Ishikawa (cell line): Measurements from ENCODE around the gene MCF2L.

Source experiments
- CEBPB ChIP-seq: IDR thresholded peaks from 2 replicates; pipeline ENCODE4 v1.6.1; 2012
- CREB1 ChIP-seq: IDR thresholded peaks from 2 replicates; pipeline ENCODE4 v1.6.1; 2012; ENCODE audit warnings: low read depth
- EGR1 ChIP-seq: IDR thresholded peaks from 2 replicates; pipeline ENCODE4 v1.6.1; 2012
- EP300 ChIP-seq: IDR thresholded peaks from 2 replicates; pipeline ENCODE4 v1.6.1; 2012; ENCODE audit warnings: borderline replicate concordance
- FOXM1 ChIP-seq: IDR thresholded peaks from 2 replicates; pipeline ENCODE4 v1.6.1; 2012; ENCODE audit warnings: low read depth, borderline replicate concordance
- NFIC ChIP-seq: IDR thresholded peaks from 2 replicates; pipeline ENCODE4 v1.6.1; 2012
- RAD21 ChIP-seq: IDR thresholded peaks from 2 replicates; pipeline ENCODE4 v1.6.1; 2012; ENCODE audit warnings: low read depth
- TAF1 ChIP-seq: IDR thresholded peaks from 2 replicates; pipeline ENCODE4 v1.6.1; 2012; ENCODE audit warnings: low read depth, mild to moderate bottlenecking
- TCF12 ChIP-seq: IDR thresholded peaks from 2 replicates; pipeline ENCODE4 v1.6.1; 2012; ENCODE audit warnings: low read depth
- TEAD4 ChIP-seq: IDR thresholded peaks from 2 replicates; pipeline ENCODE4 v1.6.1; 2012
- YY1 ChIP-seq: IDR thresholded peaks from 2 replicates; pipeline ENCODE4 v1.6.1; 2012; ENCODE audit warnings: low read depth
- ZBTB7A ChIP-seq: IDR thresholded peaks from 2 replicates; pipeline ENCODE4 v1.6.1; 2012; ENCODE audit warnings: low read depth
- TF ChIP-seq, protein P1 (sequence below): IDR thresholded peaks from 2 replicates; pipeline ENCODE4 v1.6.1; 2012; ENCODE audit warnings: low read depth, mild to moderate bottlenecking
- TF ChIP-seq, protein P2 (sequence below): IDR thresholded peaks from 2 replicates; pipeline ENCODE4 v1.6.1; 2012
- TF ChIP-seq, protein P3 (sequence below): IDR thresholded peaks from 2 replicates; pipeline ENCODE4 v1.6.1; 2012

MCF2L gene

DNA sequence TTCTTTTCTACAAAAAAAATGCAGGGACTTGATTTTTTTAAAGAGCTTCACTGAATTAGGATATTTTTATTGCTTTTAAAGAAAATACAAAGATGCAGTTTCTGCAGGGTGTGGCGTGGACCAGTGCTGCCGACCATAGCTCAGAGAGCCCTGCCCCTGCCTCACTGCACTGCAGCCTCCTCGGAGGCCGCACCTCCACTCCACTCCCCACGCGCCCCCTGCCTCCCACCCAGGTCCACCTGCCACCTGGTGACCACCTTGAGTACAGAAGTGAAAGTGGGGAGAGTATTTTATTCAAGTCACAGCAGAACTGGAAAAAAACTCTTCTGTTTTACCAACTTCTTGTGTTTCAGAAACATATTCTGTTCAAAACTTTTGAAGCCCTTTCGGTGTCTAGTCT, 128.6 kb downstream of the MCF2L start:
- TF ChIP-seq FOXM1 (no peak), EP300 (no peak), CREB1 (no peak), TAF1 (no peak), YY1 (no peak), RAD21 (no peak), CEBPB (no peak), ZBTB7A (no peak), EGR1 (no peak), TCF12 (no peak), NFIC (no peak), TEAD4 (no peak)
- TF ChIP-seq, protein P1, sequence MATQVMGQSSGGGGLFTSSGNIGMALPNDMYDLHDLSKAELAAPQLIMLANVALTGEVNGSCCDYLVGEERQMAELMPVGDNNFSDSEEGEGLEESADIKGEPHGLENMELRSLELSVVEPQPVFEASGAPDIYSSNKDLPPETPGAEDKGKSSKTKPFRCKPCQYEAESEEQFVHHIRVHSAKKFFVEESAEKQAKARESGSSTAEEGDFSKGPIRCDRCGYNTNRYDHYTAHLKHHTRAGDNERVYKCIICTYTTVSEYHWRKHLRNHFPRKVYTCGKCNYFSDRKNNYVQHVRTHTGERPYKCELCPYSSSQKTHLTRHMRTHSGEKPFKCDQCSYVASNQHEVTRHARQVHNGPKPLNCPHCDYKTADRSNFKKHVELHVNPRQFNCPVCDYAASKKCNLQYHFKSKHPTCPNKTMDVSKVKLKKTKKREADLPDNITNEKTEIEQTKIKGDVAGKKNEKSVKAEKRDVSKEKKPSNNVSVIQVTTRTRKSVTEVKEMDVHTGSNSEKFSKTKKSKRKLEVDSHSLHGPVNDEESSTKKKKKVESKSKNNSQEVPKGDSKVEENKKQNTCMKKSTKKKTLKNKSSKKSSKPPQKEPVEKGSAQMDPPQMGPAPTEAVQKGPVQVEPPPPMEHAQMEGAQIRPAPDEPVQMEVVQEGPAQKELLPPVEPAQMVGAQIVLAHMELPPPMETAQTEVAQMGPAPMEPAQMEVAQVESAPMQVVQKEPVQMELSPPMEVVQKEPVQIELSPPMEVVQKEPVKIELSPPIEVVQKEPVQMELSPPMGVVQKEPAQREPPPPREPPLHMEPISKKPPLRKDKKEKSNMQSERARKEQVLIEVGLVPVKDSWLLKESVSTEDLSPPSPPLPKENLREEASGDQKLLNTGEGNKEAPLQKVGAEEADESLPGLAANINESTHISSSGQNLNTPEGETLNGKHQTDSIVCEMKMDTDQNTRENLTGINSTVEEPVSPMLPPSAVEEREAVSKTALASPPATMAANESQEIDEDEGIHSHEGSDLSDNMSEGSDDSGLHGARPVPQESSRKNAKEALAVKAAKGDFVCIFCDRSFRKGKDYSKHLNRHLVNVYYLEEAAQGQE: no peak
- TF ChIP-seq, protein P2, sequence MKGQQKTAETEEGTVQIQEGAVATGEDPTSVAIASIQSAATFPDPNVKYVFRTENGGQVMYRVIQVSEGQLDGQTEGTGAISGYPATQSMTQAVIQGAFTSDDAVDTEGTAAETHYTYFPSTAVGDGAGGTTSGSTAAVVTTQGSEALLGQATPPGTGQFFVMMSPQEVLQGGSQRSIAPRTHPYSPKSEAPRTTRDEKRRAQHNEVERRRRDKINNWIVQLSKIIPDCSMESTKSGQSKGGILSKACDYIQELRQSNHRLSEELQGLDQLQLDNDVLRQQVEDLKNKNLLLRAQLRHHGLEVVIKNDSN: no peak
- TF ChIP-seq, protein P3, sequence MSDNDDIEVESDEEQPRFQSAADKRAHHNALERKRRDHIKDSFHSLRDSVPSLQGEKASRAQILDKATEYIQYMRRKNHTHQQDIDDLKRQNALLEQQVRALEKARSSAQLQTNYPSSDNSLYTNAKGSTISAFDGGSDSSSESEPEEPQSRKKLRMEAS: no peak

DNA sequence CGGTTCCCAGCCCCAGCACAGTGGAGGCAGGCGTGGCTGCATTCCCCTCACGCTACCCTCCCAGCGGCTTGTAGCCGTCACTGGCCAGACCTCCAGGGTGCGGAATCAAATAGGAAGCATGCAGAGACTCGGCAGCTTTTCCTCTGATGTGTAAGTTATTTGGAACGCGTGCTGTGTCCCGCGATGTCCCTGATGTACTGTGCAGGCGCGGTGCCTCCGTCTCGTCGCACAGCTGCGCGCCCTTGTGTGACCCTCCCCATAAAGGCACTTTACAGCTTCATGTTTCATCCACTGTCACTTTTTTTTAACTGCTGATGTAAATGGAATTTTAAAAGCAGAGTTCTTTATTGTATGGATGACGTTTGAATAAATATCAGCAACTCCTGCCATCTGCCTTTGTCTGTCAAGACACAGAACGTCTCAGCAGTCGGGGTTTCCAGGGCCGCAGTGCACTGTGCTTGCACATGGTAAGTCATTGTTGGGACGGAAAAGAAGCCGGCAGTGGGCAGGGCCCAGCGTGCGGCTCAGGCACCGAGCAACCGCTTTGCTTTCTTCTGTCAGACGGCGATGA, 129.2 kb downstream of the MCF2L start:
- TF ChIP-seq, protein P1: no peak
- no peak for TF ChIP-seq TCF12
- no peak for TF ChIP-seq TEAD4
- no peak for TF ChIP-seq CREB1
- TF ChIP-seq EGR1: no peak
- no peak for TF ChIP-seq FOXM1
- TF ChIP-seq RAD21: no peak
- TF ChIP-seq, protein P2: no peak
- TF ChIP-seq YY1: no peak
- no peak for TF ChIP-seq TAF1
- no peak for TF ChIP-seq NFIC
- no peak for TF ChIP-seq EP300
- TF ChIP-seq ZBTB7A: no peak
- TF ChIP-seq CEBPB: no peak
- TF ChIP-seq, protein P3: no peak

DNA sequence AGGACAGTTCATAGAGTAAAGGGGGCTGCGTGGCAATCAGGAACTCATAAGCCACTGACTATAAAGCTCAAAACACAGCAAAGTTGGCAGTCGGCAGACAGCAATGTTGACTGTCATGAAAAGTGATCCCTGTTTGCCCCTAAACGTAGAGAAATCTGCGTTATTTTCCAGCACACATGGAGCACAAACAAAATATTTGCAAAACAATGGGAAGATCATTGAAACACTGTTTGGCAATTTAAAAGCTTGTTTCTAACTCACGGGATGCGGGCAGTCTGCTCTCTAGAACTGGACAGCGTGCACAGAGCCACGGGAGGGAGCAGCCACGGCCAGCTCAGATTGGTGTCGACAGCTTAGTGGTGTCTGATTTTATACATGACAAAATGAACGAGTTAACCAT, 130.1 kb downstream of the MCF2L start:
- TF ChIP-seq TCF12 (no peak), ZBTB7A (no peak)

GRCh38 chr13:113102727-113103126, 133.7 kb downstream of the MCF2L start:
- no peak for TF ChIP-seq FOXM1
- TF ChIP-seq NFIC: no peak
- TF ChIP-seq, protein P1: no peak
- TF ChIP-seq RAD21: no peak

GRCh38 chr13:113103646-113104045, 134.6 kb downstream of the MCF2L start:
- TF ChIP-seq TCF12: no peak
- TF ChIP-seq, protein P3: no peak
- TF ChIP-seq NFIC: no peak
- TF ChIP-seq FOXM1: no peak
- TF ChIP-seq, protein P1: no peak
- TF ChIP-seq TAF1: no peak
- TF ChIP-seq EGR1: no peak
- no peak for TF ChIP-seq RAD21
- no peak for TF ChIP-seq CREB1
- TF ChIP-seq, protein P2: no peak
- TF ChIP-seq EP300: no peak
- no peak for TF ChIP-seq YY1
- no peak for TF ChIP-seq TEAD4
- TF ChIP-seq CEBPB: no peak
- TF ChIP-seq ZBTB7A: no peak
